ENCODE results near the gene MLLT1.

MLLT1 gene

DNA sequence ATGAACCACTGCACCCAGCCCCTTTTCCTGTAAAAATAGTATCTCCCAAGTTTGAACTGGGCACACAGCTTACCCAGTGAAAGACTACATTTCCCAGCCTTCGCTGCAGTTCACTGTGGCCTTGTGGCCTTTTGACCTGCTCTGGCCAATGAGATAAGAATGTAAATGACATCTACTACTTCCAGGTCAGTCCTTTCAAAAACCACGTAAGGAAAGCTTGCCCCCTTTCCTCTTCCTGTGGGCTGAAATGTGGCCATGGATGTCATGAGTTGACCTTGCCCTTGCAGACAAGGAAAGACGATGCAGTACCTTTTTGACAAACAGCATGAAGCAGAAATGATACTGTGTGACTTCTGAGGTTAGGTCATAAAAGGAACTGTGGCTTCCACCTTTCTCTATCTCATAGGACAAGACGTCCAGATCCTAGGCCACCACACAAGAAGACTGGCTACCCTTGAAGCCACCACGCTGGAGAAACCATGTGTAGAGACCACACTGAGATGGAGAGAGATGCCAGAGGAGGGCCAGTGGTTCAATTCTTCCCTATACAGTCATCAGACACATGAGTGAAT, 33.7 kb upstream of the MLLT1 start:
- Histone ChIP-seq H3K4me1 (ENCODE audit: low read length) (no peaks in the 10 kb centered on the region), H3K27ac (ENCODE audit: low read length) (no peak overlapping the region), H3K4me2 (ENCODE audit: low read length) (no peak overlapping the region), H3K4me3 (ENCODE audit: low read length) (no peak overlapping the region), H3K36me3 (replicated peaks; ENCODE audit: low read depth, low read length) (no peaks in the 10 kb centered on the region), H3K9ac (ENCODE audit: low read length) (no peak overlapping the region), H3K79me2 (ENCODE audit: low read length) (no peaks in the 10 kb centered on the region), H2AFZ (ENCODE audit: low read depth, low read length) (no peak overlapping the region), H3K27me3 (ENCODE audit: low read depth, low read length) (peaks cover 4% of the 10 kb centered on the region; the same call in 1 of the 2 replicates), H4K20me1 (ENCODE audit: insufficient read depth, low read length) (no peaks in the 10 kb centered on the region), H3K9me3 (ENCODE audit: insufficient read depth, low read length) (no peaks in the 10 kb centered on the region)
- TF ChIP-seq, protein P1, sequence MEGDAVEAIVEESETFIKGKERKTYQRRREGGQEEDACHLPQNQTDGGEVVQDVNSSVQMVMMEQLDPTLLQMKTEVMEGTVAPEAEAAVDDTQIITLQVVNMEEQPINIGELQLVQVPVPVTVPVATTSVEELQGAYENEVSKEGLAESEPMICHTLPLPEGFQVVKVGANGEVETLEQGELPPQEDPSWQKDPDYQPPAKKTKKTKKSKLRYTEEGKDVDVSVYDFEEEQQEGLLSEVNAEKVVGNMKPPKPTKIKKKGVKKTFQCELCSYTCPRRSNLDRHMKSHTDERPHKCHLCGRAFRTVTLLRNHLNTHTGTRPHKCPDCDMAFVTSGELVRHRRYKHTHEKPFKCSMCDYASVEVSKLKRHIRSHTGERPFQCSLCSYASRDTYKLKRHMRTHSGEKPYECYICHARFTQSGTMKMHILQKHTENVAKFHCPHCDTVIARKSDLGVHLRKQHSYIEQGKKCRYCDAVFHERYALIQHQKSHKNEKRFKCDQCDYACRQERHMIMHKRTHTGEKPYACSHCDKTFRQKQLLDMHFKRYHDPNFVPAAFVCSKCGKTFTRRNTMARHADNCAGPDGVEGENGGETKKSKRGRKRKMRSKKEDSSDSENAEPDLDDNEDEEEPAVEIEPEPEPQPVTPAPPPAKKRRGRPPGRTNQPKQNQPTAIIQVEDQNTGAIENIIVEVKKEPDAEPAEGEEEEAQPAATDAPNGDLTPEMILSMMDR (IDR thresholded peaks at IDR 0.05; ENCODE audit: low read depth, low read length), result no peak
- TF ChIP-seq EZH2phosphoT487 (IDR thresholded peaks at IDR 0.05; ENCODE audit: low read depth), result no peak

DNA sequence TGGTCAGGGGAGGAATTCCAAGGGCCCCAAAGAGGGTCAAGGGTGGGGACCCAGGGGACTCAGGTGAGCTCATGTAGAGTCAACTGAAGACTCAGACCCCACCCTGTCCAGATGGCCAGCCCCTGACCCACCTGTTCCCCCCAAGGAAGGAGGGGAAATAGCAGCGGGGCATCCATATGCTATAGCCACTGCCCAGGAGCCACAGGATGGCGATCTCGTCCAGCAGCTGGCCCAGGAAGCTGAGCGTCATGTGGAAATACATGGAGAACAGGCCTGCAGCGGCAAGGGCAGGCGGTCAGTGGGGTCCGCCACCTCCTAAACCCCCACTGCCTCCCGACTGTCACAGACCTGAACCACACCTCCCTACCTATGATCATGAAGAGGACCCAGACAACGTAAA, 32.2 kb upstream of the MLLT1 start:
- Histone ChIP-seq H3K36me3 (replicated peaks; ENCODE audit: low read depth, low read length) (no peaks in the 10 kb centered on the region), H3K4me1 (ENCODE audit: low read length) (no peaks in the 10 kb centered on the region), H3K4me3 (ENCODE audit: low read length) (no peak overlapping the region), H3K27ac (ENCODE audit: low read length) (no peak overlapping the region), H2AFZ (ENCODE audit: low read depth, low read length) (no peak overlapping the region), H3K79me2 (ENCODE audit: low read length) (no peaks in the 10 kb centered on the region), H3K9me3 (ENCODE audit: insufficient read depth, low read length) (no peaks in the 10 kb centered on the region), H4K20me1 (ENCODE audit: insufficient read depth, low read length) (no peaks in the 10 kb centered on the region), H3K9ac (ENCODE audit: low read length) (no peak overlapping the region), H3K27me3 (ENCODE audit: low read depth, low read length) (peaks cover 4% of the 10 kb centered on the region; the same call in 1 of the 2 replicates), H3K4me2 (ENCODE audit: low read length) (no peak overlapping the region)
- TF ChIP-seq, protein P1 (IDR thresholded peaks at IDR 0.05; ENCODE audit: low read depth, low read length), result peak; percentile 17; the same call in 1 of the 2 replicates
- no peak for TF ChIP-seq EZH2phosphoT487 (IDR thresholded peaks at IDR 0.05; ENCODE audit: low read depth)

GRCh38 chr19:6298413-6298812, 18.6 kb upstream of the MLLT1 start:
- H3K4me3 ChIP-seq (ENCODE audit: low read length), result no peak overlapping the region
- no peak overlapping the region for H3K27ac ChIP-seq (ENCODE audit: low read length)
- no peak overlapping the region for H3K4me2 ChIP-seq (ENCODE audit: low read length)
- H4K20me1 ChIP-seq (ENCODE audit: insufficient read depth, low read length), result no peaks in the 10 kb centered on the region
- no peaks in the 10 kb centered on the region for H3K79me2 ChIP-seq (ENCODE audit: low read length)
- H3K9ac ChIP-seq (ENCODE audit: low read length), result no peak overlapping the region
- no peaks in the 10 kb centered on the region for H3K4me1 ChIP-seq (ENCODE audit: low read length)
- no peaks in the 10 kb centered on the region for H3K36me3 ChIP-seq (replicated peaks; ENCODE audit: low read depth, low read length)
- peaks cover 9% of the 10 kb centered on the region; the same call in 1 of the 2 replicates for H3K27me3 ChIP-seq (ENCODE audit: low read depth, low read length)
- H3K9me3 ChIP-seq (ENCODE audit: insufficient read depth, low read length), result 0 out of 2 replicates have a peak, but pooled peaks cover 2% of the 10 kb centered on the region
- TF ChIP-seq EZH2phosphoT487 (IDR thresholded peaks at IDR 0.05; ENCODE audit: low read depth), result no peak
- no peak overlapping the region for H2AFZ ChIP-seq (ENCODE audit: low read depth, low read length)

GRCh38 chr19:6297202-6297601, 17.4 kb upstream of the MLLT1 start:
- H3K4me3 ChIP-seq (ENCODE audit: low read length), result no peak overlapping the region
- H3K79me2 ChIP-seq (ENCODE audit: low read length), result no peaks in the 10 kb centered on the region
- H3K27me3 ChIP-seq (ENCODE audit: low read depth, low read length), result peaks cover 9% of the 10 kb centered on the region; the same call in 1 of the 2 replicates
- H3K9ac ChIP-seq (ENCODE audit: low read length), result no peak overlapping the region
- no peak for TF ChIP-seq EZH2phosphoT487 (IDR thresholded peaks at IDR 0.05; ENCODE audit: low read depth)
- TF ChIP-seq, protein P1 (IDR thresholded peaks at IDR 0.05; ENCODE audit: low read depth, low read length), result no peak
- no peaks in the 10 kb centered on the region for H3K4me1 ChIP-seq (ENCODE audit: low read length)
- H3K36me3 ChIP-seq (replicated peaks; ENCODE audit: low read depth, low read length), result no peaks in the 10 kb centered on the region
- H4K20me1 ChIP-seq (ENCODE audit: insufficient read depth, low read length), result no peaks in the 10 kb centered on the region
- H3K9me3 ChIP-seq (ENCODE audit: insufficient read depth, low read length), result peaks cover 9% of the 10 kb centered on the region
- H3K27ac ChIP-seq (ENCODE audit: low read length), result no peak overlapping the region
- no peak overlapping the region for H2AFZ ChIP-seq (ENCODE audit: low read depth, low read length)
- H3K4me2 ChIP-seq (ENCODE audit: low read length), result no peak overlapping the region
